GM12892 (cell line): Measurements from ENCODE around the gene IKZF1.
"Not testable (repeated sequence)": the region's sequence is repeated elsewhere in the genome, so short reads cannot be mapped to it uniquely, and the experiment has no call there.

ENCODE experiments used
- DNase-seq: peaks from one replicate; pipeline ENCODE4 v3.0.0; 2011; ENCODE audit not compliant: insufficient read length
- FAIRE-seq: peaks from 2 replicates; lab custom pipeline; 2011; peaks lifted over from hg19 to GRCh38; lab: Jason Lieb, UNC
- POLR2A ChIP-seq: IDR thresholded peaks from 2 replicates; pipeline ENCODE4 v1.6.1; 2011; ENCODE audit warnings: low read depth, low read length, control low read depth
- POLR2AphosphoS5 ChIP-seq: IDR thresholded peaks from 2 replicates; pipeline ENCODE4 v1.6.1; 2011; ENCODE audit warnings: low read depth, low read length, control low read depth
- TAF1 ChIP-seq: IDR thresholded peaks from 2 replicates; pipeline ENCODE4 v1.6.1; 2011; ENCODE audit warnings: low read depth, mild to moderate bottlenecking, control low read depth, low read length, borderline replicate concordance

IKZF1 gene

GRCh38 chr7:50330254-50330653, 25.7 kb downstream of the IKZF1 start:
- DNase-seq (no peak), FAIRE-seq (peak; percentile 77)
- TF ChIP-seq TAF1 = no peak
- TF ChIP-seq POLR2A = no peak
- no peak for TF ChIP-seq POLR2AphosphoS5

GRCh38 chr7:50330696-50331095, 26.2 kb downstream of the IKZF1 start:
- FAIRE-seq (peak; percentile 71), DNase-seq (no peak)
- no peak for TF ChIP-seq POLR2A
- no peak for TF ChIP-seq TAF1
- no peak for TF ChIP-seq POLR2AphosphoS5

GRCh38 chr7:50331564-50332208, 27.2 kb downstream of the IKZF1 start:
- FAIRE-seq = no peak
- TF ChIP-seq TAF1 (no peak), POLR2A (no peak), POLR2AphosphoS5 (no peak)
- DNase-seq = no peak

- DNase-seq = no peak
- TF ChIP-seq TAF1 (no peak), POLR2A (no peak), POLR2AphosphoS5 (no peak)
- no peak for FAIRE-seq
Measured at GRCh38 chr7:50332241-50333165, 28.0 kb downstream of the IKZF1 start.

GRCh38 chr7:50333221-50333651, 28.7 kb downstream of the IKZF1 start:
- no peak for FAIRE-seq
- TF ChIP-seq POLR2A (no peak), POLR2AphosphoS5 (no peak), TAF1 (no peak)
- no peak for DNase-seq

GRCh38 chr7:50334341-50334994, 30.0 kb downstream of the IKZF1 start:
- no peak for TF ChIP-seq POLR2A
- TF ChIP-seq TAF1 = no peak
- no peak for TF ChIP-seq POLR2AphosphoS5
- DNase-seq (no peak), FAIRE-seq (no peak)

GRCh38 chr7:50335230-50335794, 30.8 kb downstream of the IKZF1 start:
- DNase-seq (no peak), FAIRE-seq (no peak)
- no peak for TF ChIP-seq TAF1
- no peak for TF ChIP-seq POLR2AphosphoS5
- no peak for TF ChIP-seq POLR2A

GRCh38 chr7:50335795-50336754, 31.6 kb downstream of the IKZF1 start:
- TF ChIP-seq POLR2AphosphoS5 (no peak), POLR2A (no peak), TAF1 (no peak)
- FAIRE-seq = no peak
- DNase-seq = no peak

GRCh38 chr7:50336894-50337703, 32.6 kb downstream of the IKZF1 start:
- DNase-seq (no peak), FAIRE-seq (no peak)
- TF ChIP-seq POLR2AphosphoS5 (no peak), POLR2A (no peak), TAF1 (no peak)

- FAIRE-seq = not testable (repeated sequence)
Measured at GRCh38 chr7:50339472-50339871, 35.0 kb downstream of the IKZF1 start.

More at GRCh38 chr7:50339472-50339871, 35.0 kb downstream of the IKZF1 start:
- DNase-seq = not testable (repeated sequence)
